Loucy (cell line): ENCODE results near the gene NRP1.

Experiments used
- H2AFZ ChIP-seq: fragments of 200-600 bp; sonication (generic); 2 replicates; pipeline ENCODE4 v1.6.0; 2016; ENCODE audit warnings: antibody characterized with exemption, mild to moderate bottlenecking, low read length, moderate library complexity
- H3F3A ChIP-seq: fragments of 200-600 bp; 2 replicates; pipeline ENCODE4 v1.6.0; 2016; ENCODE audit warnings: antibody characterized with exemption, low read depth, mild to moderate bottlenecking
- H3K27me3 ChIP-seq: fragments of 200-600 bp; sonication (generic); 2 replicates; pipeline ENCODE4 v1.6.1; 2014; ENCODE audit warnings: low read length, mild to moderate bottlenecking; ENCODE audit not compliant: insufficient read depth, poor library complexity, severe bottlenecking
- H3K36me3 ChIP-seq: fragments of 200-600 bp; sonication (generic); 2 replicates; pipeline ENCODE4 v1.6.1; 2016; ENCODE audit warnings: low read length; ENCODE audit not compliant: insufficient read depth
- H3K4me1 ChIP-seq: fragments of 200-600 bp; sonication (generic); 2 replicates; pipeline ENCODE4 v1.5.1; 2014; ENCODE audit warnings: low read length, mild to moderate bottlenecking; ENCODE audit not compliant: insufficient read depth, poor library complexity, severe bottlenecking
- H3K4me2 ChIP-seq: fragments of 200-600 bp; sonication (generic); 2 replicates; pipeline ENCODE4 v1.6.0; 2014; ENCODE audit warnings: antibody characterized with exemption, low read length, low read depth, mild to moderate bottlenecking; ENCODE audit not compliant: poor library complexity, severe bottlenecking
- H3K4me3 ChIP-seq: fragments of 200-600 bp; sonication (generic); 2 replicates; pipeline ENCODE4 v1.5.1; 2014; ENCODE audit warnings: low read length, mild to moderate bottlenecking, mixed read lengths; ENCODE audit not compliant: poor library complexity, severe bottlenecking
- H3K79me2 ChIP-seq: fragments of 200-600 bp; sonication (generic); 2 replicates; pipeline ENCODE4 v1.6.1; 2014; ENCODE audit warnings: low read length; ENCODE audit not compliant: insufficient read depth
- H3K9ac ChIP-seq: fragments of 200-600 bp; sonication (generic); 2 replicates; pipeline ENCODE4 v1.6.0; 2014; ENCODE audit warnings: mild to moderate bottlenecking, low read depth, low read length, moderate library complexity; ENCODE audit not compliant: poor library complexity, severe bottlenecking
- H3K9me2 ChIP-seq: fragments of 200-600 bp; sonication (generic); replicated peaks from 2 replicates; pipeline ENCODE4 v1.6.1; 2016; ENCODE audit warnings: low read depth, low read length, mixed read lengths
- H3K9me3 ChIP-seq: fragments of 200-600 bp; sonication (generic); 2 replicates; pipeline ENCODE4 v1.6.1; 2014; ENCODE audit warnings: mild to moderate bottlenecking, antibody characterized with exemption, low read length, low read depth; ENCODE audit not compliant: insufficient read depth
- H4K20me1 ChIP-seq: fragments of 200-600 bp; sonication (generic); 2 replicates; pipeline ENCODE4 v1.6.0; 2014; ENCODE audit warnings: antibody characterized with exemption, low read length, mild to moderate bottlenecking; ENCODE audit not compliant: insufficient read depth, poor library complexity, severe bottlenecking
- CTCF ChIP-seq: fragments of 200-600 bp; sonication (generic); conservative IDR thresholded peaks from 2 replicates; pipeline ENCODE4 v1.5.1; 2014; ENCODE audit warnings: mild to moderate bottlenecking, antibody characterized with exemption, low read length
- EZH2phosphoT487 ChIP-seq: fragments of 200-600 bp; IDR thresholded peaks from 2 replicates; pipeline ENCODE4 v1.6.1; 2018; ENCODE audit warnings: antibody characterized with exemption, mild to moderate bottlenecking, moderate library complexity, borderline replicate concordance

Gene NRP1

GRCh38 chr10:33277135-33277536 is 57.3 kb downstream of the NRP1 start:
- Histone ChIP-seq H3K9me3 (no peaks in the 10 kb centered on the region), H4K20me1 (no peaks in the 10 kb centered on the region), H3K9me2 (no peaks in the 10 kb centered on the region), H3K9ac (no peak overlapping the region), H3K79me2 (no peaks in the 10 kb centered on the region), H3K4me2 (no peak overlapping the region), H2AFZ (no peak overlapping the region), H3F3A (no peaks in the 10 kb centered on the region), H3K27me3 (no peaks in the 10 kb centered on the region), H3K4me3 (no peak overlapping the region), H3K4me1 (no peaks in the 10 kb centered on the region), H3K36me3 (no peaks in the 10 kb centered on the region)
- TF ChIP-seq EZH2phosphoT487, result no peak
- TF ChIP-seq CTCF, result no peak

- no peaks in the 10 kb centered on the region for H3K36me3 ChIP-seq
- H3K4me2 ChIP-seq, result no peak overlapping the region
These were observed 58.1 kb downstream of the NRP1 start for GRCh38 chr10:33276282-33276923.

GRCh38 chr10:33274096-33274785 is 60.2 kb downstream of the NRP1 start:
- Histone ChIP-seq H2AFZ (no peak overlapping the region), H3K4me2 (no peak overlapping the region), H3K4me1 (no peaks in the 10 kb centered on the region)

More at GRCh38 chr10:33276282-33276923, 58.1 kb downstream of the NRP1 start:
- no peaks in the 10 kb centered on the region for H4K20me1 ChIP-seq
- H3K4me3 ChIP-seq, result no peak overlapping the region
- no peaks in the 10 kb centered on the region for H3F3A ChIP-seq
- no peaks in the 10 kb centered on the region for H3K27me3 ChIP-seq
- no peaks in the 10 kb centered on the region for H3K79me2 ChIP-seq
- H3K9me3 ChIP-seq, result no peaks in the 10 kb centered on the region
- H3K9ac ChIP-seq, result no peak overlapping the region
- H3K4me1 ChIP-seq, result no peaks in the 10 kb centered on the region
- no peak for TF ChIP-seq EZH2phosphoT487
- no peak for TF ChIP-seq CTCF
- no peak overlapping the region for H2AFZ ChIP-seq
- no peaks in the 10 kb centered on the region for H3K9me2 ChIP-seq

More at GRCh38 chr10:33274096-33274785, 60.2 kb downstream of the NRP1 start:
- no peaks in the 10 kb centered on the region for H3K9me3 ChIP-seq
- no peaks in the 10 kb centered on the region for H3K9me2 ChIP-seq
- H4K20me1 ChIP-seq, result no peaks in the 10 kb centered on the region
- no peaks in the 10 kb centered on the region for H3K27me3 ChIP-seq
- no peaks in the 10 kb centered on the region for H3F3A ChIP-seq
- H3K9ac ChIP-seq, result no peak overlapping the region
- H3K79me2 ChIP-seq, result no peaks in the 10 kb centered on the region
- H3K36me3 ChIP-seq, result no peaks in the 10 kb centered on the region
- H3K4me3 ChIP-seq, result no peak overlapping the region
- no peak for TF ChIP-seq CTCF
- no peak for TF ChIP-seq EZH2phosphoT487
